ENCODE results near the gene S100A3. TPM values are rescaled to one million over a fixed set of nuclear protein-coding genes. Genes with fewer than 3 reads are reported as not detected.
"Not testable (repeated sequence)": the region's sequence is repeated elsewhere in the genome, so short reads cannot be mapped to it uniquely, and the experiment has no call there.

S100A3 gene
- polyA plus RNA-seq, 5 donors, result 0.21 to 0.66 TPM; not detected in 3

- no peak for DNase-seq
Measured at GRCh38 chr1:153569465-153569864, 20.4 kb upstream of the S100A3 start.

- DNase-seq, result peak in 1 of 2 donors; percentile 82
Measured at GRCh38 chr1:153568367-153569099, 19.5 kb upstream of the S100A3 start.

- no peak for DNase-seq
Measured at GRCh38 chr1:153567621-153568366, 18.7 kb upstream of the S100A3 start.

DNA sequence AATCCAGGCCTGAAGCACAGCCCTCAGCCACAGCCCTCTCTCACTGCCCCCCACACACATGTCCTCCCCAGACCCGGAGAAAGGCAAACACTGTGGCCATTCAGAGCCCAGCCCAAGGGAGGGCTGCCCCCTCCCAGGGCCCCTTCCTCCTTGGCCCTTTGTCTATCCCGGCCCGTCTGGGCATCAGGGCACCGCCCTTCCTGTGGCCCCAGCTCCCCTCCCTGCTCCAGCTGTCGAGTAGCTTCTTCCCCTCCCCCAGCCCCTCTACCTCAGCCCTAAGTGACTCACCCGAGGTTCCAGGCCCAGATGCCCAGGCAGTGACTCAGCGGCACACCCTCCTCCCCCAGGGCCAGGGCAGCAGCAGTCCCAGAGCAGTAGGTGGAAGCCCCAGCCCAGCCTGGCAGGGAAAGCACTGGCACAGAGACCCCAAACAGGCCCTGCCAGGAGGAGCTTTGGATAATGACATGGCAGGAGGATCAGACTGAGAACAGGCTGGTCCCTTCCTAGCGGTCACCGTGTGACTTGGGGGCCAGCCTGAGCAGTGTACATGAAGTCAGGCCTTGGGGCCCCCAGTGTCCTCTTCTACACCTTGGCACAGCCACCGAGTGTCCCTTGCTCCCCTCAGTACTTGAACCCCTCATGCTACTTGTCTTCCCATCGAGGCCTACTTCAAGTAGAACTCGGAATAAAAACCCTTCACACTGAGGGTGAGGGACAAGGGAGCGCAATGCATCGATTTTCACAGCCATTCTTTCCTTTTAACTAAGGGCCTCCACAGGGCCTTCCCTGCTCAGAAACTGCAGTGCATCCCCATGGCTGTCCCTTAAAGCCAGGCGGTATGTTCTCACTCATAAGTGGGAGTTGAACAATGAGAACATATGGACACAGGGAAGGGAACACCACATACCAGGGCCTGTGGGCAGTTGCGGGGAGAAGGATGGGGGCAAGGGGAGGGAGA, 17.6 kb upstream of the S100A3 start:
- DNase-seq, result peak; percentile 68 to 73

- no peak for DNase-seq
Measured at GRCh38 chr1:153565529-153566374, 16.7 kb upstream of the S100A3 start, which contains the start of gene S100A2. Gene S100A2, minus strand, starts transcription at chr1:153565844. Its CDS starts 1,967 bp downstream, at chr1:153563877.

GRCh38 chr1:153563991-153564390, 14.9 kb upstream of the S100A3 start:
- no peak for DNase-seq

DNA sequence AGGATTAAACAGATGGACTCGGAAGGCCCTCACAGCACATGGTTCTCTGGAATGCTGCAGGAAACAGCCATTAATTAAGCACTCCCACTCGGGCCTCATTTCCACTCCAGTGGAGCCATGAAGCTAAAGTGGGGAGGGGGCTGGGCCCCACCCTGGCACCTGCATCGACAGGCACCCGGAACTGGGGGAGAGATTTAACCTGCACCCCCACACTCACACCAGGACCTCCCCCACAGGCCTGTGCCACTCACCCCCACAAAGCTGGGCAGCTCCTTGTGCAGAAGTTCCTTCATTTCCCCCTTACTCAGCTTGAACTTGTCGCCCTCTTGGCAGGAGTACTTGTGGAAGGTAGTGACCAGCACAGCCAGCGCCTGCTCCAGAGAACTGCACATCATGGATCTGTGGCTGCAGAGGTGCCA, 14.4 kb upstream of the S100A3 start:
- DNase-seq, result no peak

DNA sequence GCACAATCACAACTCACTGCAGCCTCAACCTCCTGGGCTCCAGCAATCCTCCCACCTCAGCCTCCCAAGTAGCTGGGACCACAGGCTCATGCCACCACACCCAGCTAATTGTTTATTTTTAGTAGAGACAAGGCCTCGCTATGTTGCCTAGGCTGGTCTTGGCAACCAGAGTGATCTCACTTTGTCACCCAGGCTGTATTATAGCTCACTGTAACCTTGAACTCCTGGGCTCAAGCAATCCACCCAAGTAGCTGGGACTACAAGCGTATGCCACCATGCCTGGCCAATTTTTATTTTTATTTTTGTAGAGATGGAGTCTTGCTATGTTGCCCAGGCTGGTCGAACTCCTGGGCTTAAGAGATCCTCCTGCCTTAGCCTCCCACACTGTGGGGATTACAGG, 13.0 kb upstream of the S100A3 start:
- DNase-seq, result not testable (repeated sequence)

GRCh38 chr1:153561466-153561985, 12.5 kb upstream of the S100A3 start:
- DNase-seq, result no peak

DNA sequence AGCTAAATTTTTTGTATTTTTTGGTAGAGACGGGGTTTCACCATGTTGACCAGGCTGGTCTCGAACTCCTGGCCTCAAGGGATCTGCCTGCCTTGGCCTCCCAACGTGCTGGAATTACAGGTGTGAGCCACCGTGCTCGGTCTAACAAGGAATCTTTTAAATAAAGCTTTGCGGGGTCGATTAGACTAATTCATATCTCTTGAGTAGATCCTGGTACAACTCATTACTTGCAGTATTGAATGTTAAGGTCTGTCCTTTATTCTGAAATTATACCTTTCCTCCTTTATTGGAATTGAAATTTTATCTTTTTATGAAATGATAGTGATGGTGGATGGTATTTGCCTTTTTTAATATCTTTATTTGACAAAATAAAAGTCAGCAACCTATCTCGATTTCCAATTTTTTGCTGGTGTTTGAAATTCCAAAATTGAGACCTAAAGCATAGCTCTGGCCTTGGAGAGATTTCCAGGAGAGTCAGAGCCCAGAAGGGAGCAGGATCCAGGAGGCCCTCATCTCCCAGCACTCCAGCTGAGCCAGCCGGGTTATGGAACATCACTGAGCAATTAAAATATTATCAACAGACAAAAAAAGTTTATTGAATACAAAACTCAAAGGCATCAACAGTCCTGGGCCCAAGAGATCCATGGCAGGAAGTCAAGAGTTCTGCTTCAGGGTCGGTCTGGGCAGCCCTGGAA, 11.9 kb upstream of the S100A3 start:
- peak in 1 of 2 donors; percentile 39 for DNase-seq

GRCh38 chr1:153560241-153560640, 11.2 kb upstream of the S100A3 start:
- DNase-seq, result no peak

GRCh38 chr1:153557877-153558276, 8.8 kb upstream of the S100A3 start:
- DNase-seq, result no peak

DNA sequence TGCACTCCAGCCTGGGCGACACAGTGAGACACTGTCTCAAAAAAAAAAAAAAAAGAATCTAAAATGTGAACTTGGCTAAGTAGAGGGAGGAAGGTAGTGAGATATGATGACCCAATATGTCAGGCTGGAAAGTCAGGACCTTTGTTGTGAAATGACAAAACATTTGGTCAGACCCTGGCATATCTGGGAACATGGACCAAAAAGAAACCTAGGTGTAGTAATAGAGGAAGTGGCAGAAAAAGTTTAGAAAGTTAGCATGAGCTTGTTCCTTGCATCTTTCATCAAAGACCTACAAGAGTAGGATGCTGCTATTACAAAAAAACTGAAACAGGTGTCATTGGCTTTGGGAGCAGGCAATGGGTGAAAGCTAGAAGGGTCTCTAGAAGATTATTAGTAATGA, 7.3 kb upstream of the S100A3 start:
- no peak for DNase-seq

GRCh38 chr1:153553830-153554541, 4.9 kb upstream of the S100A3 start:
- no peak for DNase-seq

- DNase-seq, result no peak
Measured at GRCh38 chr1:153553096-153553495, 4.0 kb upstream of the S100A3 start.

DNA sequence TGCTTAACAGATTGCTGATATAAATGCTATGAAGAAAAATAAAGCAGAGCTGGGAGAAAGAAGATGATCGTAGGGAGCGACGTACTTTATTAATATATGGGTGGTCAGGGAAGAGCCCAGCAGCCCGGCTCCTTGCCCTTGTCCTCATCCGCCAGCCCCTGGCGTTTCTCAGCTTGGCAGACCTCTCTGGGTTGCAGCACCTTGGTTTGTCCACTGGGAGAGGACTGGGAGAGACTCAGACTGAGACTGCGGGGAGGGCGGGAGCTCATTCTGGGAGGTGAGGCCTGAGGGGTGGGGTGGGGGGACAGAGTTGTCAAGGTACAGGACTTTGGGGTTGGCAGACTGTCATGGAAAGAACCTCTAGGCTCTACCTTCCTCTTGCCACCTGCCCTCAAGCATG, 3.3 kb upstream of the S100A3 start:
- no peak for DNase-seq

GRCh38 chr1:153550827-153551500, 1.9 kb upstream of the S100A3 start:
- no peak for DNase-seq

DNA sequence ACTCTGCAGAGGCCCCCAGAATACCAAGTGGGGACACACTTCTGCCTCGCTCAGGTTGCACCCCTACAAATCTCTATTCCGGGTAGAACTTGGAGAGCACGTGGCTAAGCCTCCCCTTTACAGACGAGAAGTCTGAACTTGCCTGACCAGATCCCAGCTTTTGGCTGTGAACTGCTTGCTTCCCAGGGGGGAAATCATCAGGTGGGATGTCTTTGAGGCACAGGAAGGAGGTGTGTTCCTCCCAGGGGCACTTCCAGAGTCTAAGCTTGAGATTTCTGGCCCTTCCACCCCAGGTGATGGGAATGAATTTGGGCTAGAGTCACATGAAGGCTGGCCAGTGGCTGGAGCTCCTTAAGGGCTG, 1.3 kb upstream of the S100A3 start:
- DNase-seq, result no peak
